ENCODE measurements around the gene SCPEP1. TPM values are rescaled to one million over a fixed set of nuclear protein-coding genes. Genes with fewer than 3 reads are reported as not detected.

SCPEP1 gene
- total and polyA plus RNA-seq, 10 of the 15 experiments (the other 5 are each of a cell fraction or from before 2014, with no cell fraction given), result 31.2 to 80.2 (median 40.7) TPM

DNA sequence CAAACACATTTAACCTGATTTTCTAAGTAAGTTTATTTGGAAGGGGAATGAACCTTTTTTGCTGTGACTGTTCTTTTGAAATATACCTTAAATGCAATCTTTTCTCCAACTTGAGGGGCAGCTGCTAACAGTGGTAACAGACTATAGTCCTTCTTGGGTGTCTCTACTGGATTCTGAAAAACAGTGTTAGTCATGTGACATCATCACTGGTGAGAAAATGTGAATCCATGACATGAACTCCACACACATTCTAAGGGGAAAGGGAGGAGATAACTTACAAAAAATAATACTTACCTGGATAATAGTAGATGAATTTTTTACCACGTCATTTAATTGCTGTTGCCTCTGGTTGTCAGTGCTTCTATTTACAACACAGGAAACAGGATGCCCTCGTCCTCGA, 28.3 kb upstream of the SCPEP1 start:
- H3K9me3 ChIP-seq (replicated peaks; ENCODE audit: control insufficient read depth, insufficient read depth, low read length), result no peaks in the 10 kb centered on the region
- no peak for ATAC-seq
- no peak for FAIRE-seq
- intact Hi-C loops (cut with micrococcal nuclease; ENCODE audit: unreplicated experiment) (loop anchor here (10.0 kb wide), 1 partner anchor 235 kb away; no protein-coding TSS in a partner anchor), in situ Hi-C loops (cut with MboI) (no loop called here)
- no peak for DNase-seq (ENCODE audit: low read depth, low spot score)
- BruUV-seq (replicated peaks), result no TSS peak
- H3K27ac ChIP-seq (ENCODE audit: control insufficient read depth, insufficient read depth), result no peak overlapping the region
- no peak overlapping the region for H3K4me2 ChIP-seq (ENCODE audit: control insufficient read depth, insufficient read depth)
- 98% methylated on average over 3 of the region's 3 CpGs for WGBS (ENCODE audit: insufficient coverage, insufficient replicate concordance, low lambda C conversion rate, missing lambda C conversion rate)
- H3K36me3 ChIP-seq (ENCODE audit: control insufficient read depth in 2 of 2, insufficient read depth in 2 of 2, low read length in 1 of 2), result peaks cover 4 to 16% of the 10 kb centered on the region in 2 experiments
- no peak for TF ChIP-seq FOS (IDR thresholded peaks at IDR 0.05; ENCODE audit: borderline replicate concordance, extremely low read depth, insufficient read length)
- TF ChIP-seq CBFB (IDR thresholded peaks at IDR 0.05; ENCODE audit: low read depth), result no peak
- TF ChIP-seq, protein P1, sequence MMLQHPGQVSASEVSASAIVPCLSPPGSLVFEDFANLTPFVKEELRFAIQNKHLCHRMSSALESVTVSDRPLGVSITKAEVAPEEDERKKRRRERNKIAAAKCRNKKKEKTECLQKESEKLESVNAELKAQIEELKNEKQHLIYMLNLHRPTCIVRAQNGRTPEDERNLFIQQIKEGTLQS (IDR thresholded peaks at IDR 0.05; ENCODE audit: borderline replicate concordance, extremely low read depth, low read depth, low read length), result no peak
- TF ChIP-seq SREBF1 (IDR thresholded peaks at IDR 0.05; ENCODE audit: low read length), result no peak
- no peak for TF ChIP-seq JUNB (IDR thresholded peaks at IDR 0.05)
- SMC1A ChIA-PET (ENCODE audit: uncharacterized antibody, unreplicated experiment), result no interaction called here
- H3K27me3 ChIP-seq (replicated peaks in 1 of 2; ENCODE audit: control insufficient read depth in 2 of 2, insufficient read depth in 2 of 2, low read length in 1 of 2), result no peaks in the 10 kb centered on the region
- no peak overlapping the region for H3K9ac ChIP-seq (ENCODE audit: control insufficient read depth, insufficient read depth, low read length)
- H2AFZ ChIP-seq (ENCODE audit: control insufficient read depth, low read depth, low read length), result no peak overlapping the region
- CTCF ChIA-PET, result no interaction called here
- POLR2A ChIA-PET, result no interaction called here
- H3K79me2 ChIP-seq (ENCODE audit: control insufficient read depth, insufficient read depth, low read length), result peaks cover 1% of the 10 kb centered on the region
- H3K4me3 ChIP-seq, result no peak overlapping the region
- no peaks in the 10 kb centered on the region for H3K4me1 ChIP-seq (ENCODE audit: control insufficient read depth, insufficient read depth, low read length)
- RAD21 ChIA-PET (ENCODE audit: unreplicated experiment), result no interaction called here
- no peaks in the 10 kb centered on the region for H4K20me1 ChIP-seq (ENCODE audit: control insufficient read depth, insufficient read depth)

DNA sequence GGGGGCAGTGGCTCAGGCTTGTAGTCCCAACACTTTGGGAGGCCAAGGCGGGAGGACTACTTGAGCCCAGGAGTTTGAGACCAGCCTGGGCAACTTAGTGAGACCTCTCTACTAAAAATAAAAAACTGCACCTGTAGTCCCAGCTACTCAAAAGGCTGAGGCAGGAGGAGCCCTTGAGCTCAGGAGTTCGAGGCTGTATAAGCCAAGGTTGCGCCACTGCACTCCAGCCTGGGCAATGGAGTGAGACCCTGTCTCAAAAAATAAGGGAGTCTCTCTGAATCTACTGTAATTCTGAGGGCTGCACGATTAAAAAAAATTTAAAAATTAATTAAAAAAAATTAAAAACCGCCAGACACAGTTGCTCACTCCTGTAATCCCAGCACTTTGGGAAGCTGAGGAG, 20.9 kb upstream of the SCPEP1 start:
- DNase-seq (ENCODE audit: low read depth, low spot score), result no peak
- no peaks in the 10 kb centered on the region; the same call in 1 of the 2 replicates for H3K4me1 ChIP-seq (ENCODE audit: control insufficient read depth, insufficient read depth, low read length)
- ChIA-PET SMC1A (ENCODE audit: uncharacterized antibody, unreplicated experiment) (interaction anchor here (0.8 to 1.1 kb wide), 2 partner anchors 11 to 21 kb away, joined by 3 read pairs; partner anchors contain the start of gene SCPEP1), POLR2A (interaction anchor here (0.5 kb wide), 1 partner anchor 78 kb away, joined by 5 read pairs; no protein-coding TSS in a partner anchor), RAD21 (ENCODE audit: unreplicated experiment) (no interaction called here), CTCF (no interaction called here)
- H4K20me1 ChIP-seq (ENCODE audit: control insufficient read depth, insufficient read depth), result no peaks in the 10 kb centered on the region
- intact Hi-C loops (cut with micrococcal nuclease; ENCODE audit: unreplicated experiment) (no loop called here), in situ Hi-C loops (cut with MboI) (no loop called here)
- H3K4me3 ChIP-seq, result no peak overlapping the region
- peaks cover 28% of the 10 kb centered on the region for H3K79me2 ChIP-seq (ENCODE audit: control insufficient read depth, insufficient read depth, low read length)
- H3K9ac ChIP-seq (ENCODE audit: control insufficient read depth, insufficient read depth, low read length), result no peak overlapping the region
- FAIRE-seq, result no peak
- ATAC-seq, result no peak
- BruUV-seq (replicated peaks), result no TSS peak
- no peak overlapping the region for H2AFZ ChIP-seq (ENCODE audit: control insufficient read depth, low read depth, low read length)
- no peaks in the 10 kb centered on the region for H3K9me3 ChIP-seq (replicated peaks; ENCODE audit: control insufficient read depth, insufficient read depth, low read length)
- H3K36me3 ChIP-seq (ENCODE audit: control insufficient read depth in 2 of 2, insufficient read depth in 2 of 2, low read length in 1 of 2), result no peaks in the 10 kb centered on the region; a peak in 1 of 4 replicates
- H3K4me2 ChIP-seq (ENCODE audit: control insufficient read depth, insufficient read depth), result no peak overlapping the region
- WGBS (ENCODE audit: insufficient coverage, insufficient replicate concordance, low lambda C conversion rate, missing lambda C conversion rate), result 98% methylated on average over 5 of the region's 5 CpGs
- no peak overlapping the region for H3K27ac ChIP-seq (ENCODE audit: control insufficient read depth, insufficient read depth)
- no peaks in the 10 kb centered on the region for H3K27me3 ChIP-seq (replicated peaks in 1 of 2; ENCODE audit: control insufficient read depth in 2 of 2, insufficient read depth in 2 of 2, low read length in 1 of 2)
- TF ChIP-seq, protein P2, sequence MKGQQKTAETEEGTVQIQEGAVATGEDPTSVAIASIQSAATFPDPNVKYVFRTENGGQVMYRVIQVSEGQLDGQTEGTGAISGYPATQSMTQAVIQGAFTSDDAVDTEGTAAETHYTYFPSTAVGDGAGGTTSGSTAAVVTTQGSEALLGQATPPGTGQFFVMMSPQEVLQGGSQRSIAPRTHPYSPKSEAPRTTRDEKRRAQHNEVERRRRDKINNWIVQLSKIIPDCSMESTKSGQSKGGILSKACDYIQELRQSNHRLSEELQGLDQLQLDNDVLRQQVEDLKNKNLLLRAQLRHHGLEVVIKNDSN (IDR thresholded peaks at IDR 0.05; ENCODE audit: borderline replicate concordance, extremely low read length, insufficient read depth, low read depth, low read length), result no peak
- no peak for TF ChIP-seq POU2F2 (IDR thresholded peaks at IDR 0.05; ENCODE audit: borderline replicate concordance, low read depth, low read length)
- TF ChIP-seq NFIC (IDR thresholded peaks at IDR 0.05; ENCODE audit: low read depth, low read length), result no peak
- TF ChIP-seq POLR2AphosphoS5 (IDR thresholded peaks at IDR 0.05; ENCODE audit: low read length), result no peak
- no peak for TF ChIP-seq ZNF207 (IDR thresholded peaks at IDR 0.05; ENCODE audit: borderline replicate concordance)
- TF ChIP-seq RELA (IDR thresholded peaks at IDR 0.05; ENCODE audit: borderline replicate concordance, partially characterized antibody), result no peak
- TF ChIP-seq TCF12 (IDR thresholded peaks at IDR 0.05; ENCODE audit: low read depth, low read length), result no peak
- no peak for TF ChIP-seq TCF3 (IDR thresholded peaks at IDR 0.05; ENCODE audit: borderline replicate concordance, insufficient read depth, low read depth, low read length)
- no peak for TF ChIP-seq RBBP5 (conservative IDR thresholded peaks at IDR 0.05)
- TF ChIP-seq, protein P3, sequence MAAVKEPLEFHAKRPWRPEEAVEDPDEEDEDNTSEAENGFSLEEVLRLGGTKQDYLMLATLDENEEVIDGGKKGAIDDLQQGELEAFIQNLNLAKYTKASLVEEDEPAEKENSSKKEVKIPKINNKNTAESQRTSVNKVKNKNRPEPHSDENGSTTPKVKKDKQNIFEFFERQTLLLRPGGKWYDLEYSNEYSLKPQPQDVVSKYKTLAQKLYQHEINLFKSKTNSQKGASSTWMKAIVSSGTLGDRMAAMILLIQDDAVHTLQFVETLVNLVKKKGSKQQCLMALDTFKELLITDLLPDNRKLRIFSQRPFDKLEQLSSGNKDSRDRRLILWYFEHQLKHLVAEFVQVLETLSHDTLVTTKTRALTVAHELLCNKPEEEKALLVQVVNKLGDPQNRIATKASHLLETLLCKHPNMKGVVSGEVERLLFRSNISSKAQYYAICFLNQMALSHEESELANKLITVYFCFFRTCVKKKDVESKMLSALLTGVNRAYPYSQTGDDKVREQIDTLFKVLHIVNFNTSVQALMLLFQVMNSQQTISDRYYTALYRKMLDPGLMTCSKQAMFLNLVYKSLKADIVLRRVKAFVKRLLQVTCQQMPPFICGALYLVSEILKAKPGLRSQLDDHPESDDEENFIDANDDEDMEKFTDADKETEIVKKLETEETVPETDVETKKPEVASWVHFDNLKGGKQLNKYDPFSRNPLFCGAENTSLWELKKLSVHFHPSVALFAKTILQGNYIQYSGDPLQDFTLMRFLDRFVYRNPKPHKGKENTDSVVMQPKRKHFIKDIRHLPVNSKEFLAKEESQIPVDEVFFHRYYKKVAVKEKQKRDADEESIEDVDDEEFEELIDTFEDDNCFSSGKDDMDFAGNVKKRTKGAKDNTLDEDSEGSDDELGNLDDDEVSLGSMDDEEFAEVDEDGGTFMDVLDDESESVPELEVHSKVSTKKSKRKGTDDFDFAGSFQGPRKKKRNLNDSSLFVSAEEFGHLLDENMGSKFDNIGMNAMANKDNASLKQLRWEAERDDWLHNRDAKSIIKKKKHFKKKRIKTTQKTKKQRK (IDR thresholded peaks at IDR 0.05; ENCODE audit: low read depth, low read length), result no peak
